Jurkat, Clone E6-1 (cell line): Measurements from ENCODE around the gene PRTN3.
"Not testable (repeated sequence)": the region's sequence is repeated elsewhere in the genome, so short reads cannot be mapped to it uniquely, and the experiment has no call there.

Experiments used
- DNase-seq: peaks from one replicate; pipeline ENCODE4 v3.0.0-alpha.2; 2011; ENCODE audit warnings: low read depth, low spot score
- H3K4me3 ChIP-seq: 2 replicates; pipeline ENCODE4 v1.5.1; 2011; ENCODE audit warnings: mild to moderate bottlenecking, low read length, control low read depth, moderate library complexity

The PRTN3 gene

GRCh38 chr19:889662-890295, 49.0 kb downstream of the PRTN3 start:
- DNase-seq, result no peak
- H3K4me3 ChIP-seq, result no peak overlapping the region

GRCh38 chr19:890831-891230, 50.0 kb downstream of the PRTN3 start:
- H3K4me3 ChIP-seq, result no peak overlapping the region
- no peak for DNase-seq

- DNase-seq, result not testable (repeated sequence)
- peak overlapping the region; percentile 71 for H3K4me3 ChIP-seq
Observed at GRCh38 chr19:891421-892200, 50.8 kb downstream of the PRTN3 start.

GRCh38 chr19:892243-892893, 51.6 kb downstream of the PRTN3 start:
- H3K4me3 ChIP-seq, result peak overlapping the region; percentile 71
- no peak for DNase-seq

GRCh38 chr19:892894-893689, 52.3 kb downstream of the PRTN3 start, which contains the start of the genes MED16 and RNU6-9:
TSS of gene MED16 (minus strand) at chr19:893187. CDS start at chr19:891131, 2,056 bp downstream.
TSS of gene RNU6-9 (plus strand) at chr19:893484.
- peak within 1 kb of the TSS; percentile 71 for H3K4me3 ChIP-seq

GRCh38 chr19:896434-896833, 55.6 kb downstream of the PRTN3 start:
- H3K4me3 ChIP-seq, result no peak overlapping the region
- no peak for DNase-seq

More at GRCh38 chr19:892894-893689, 52.3 kb downstream of the PRTN3 start, which contains the start of the genes MED16 and RNU6-9:
- DNase-seq, result peak; percentile 90

GRCh38 chr19:896999-897398, 56.2 kb downstream of the PRTN3 start:
- DNase-seq, result no peak
- no peak overlapping the region for H3K4me3 ChIP-seq

- DNase-seq, result no peak
- no peak overlapping the region for H3K4me3 ChIP-seq
Observed at GRCh38 chr19:897442-898039, 56.7 kb downstream of the PRTN3 start.
